Measurements from ENCODE around the gene MAP1B.
"Not testable (repeated sequence)": the region's sequence is repeated elsewhere in the genome, so short reads cannot be mapped to it uniquely, and the experiment has no call there.

The MAP1B gene

GRCh38 chr5:72160329-72160728 is 53.1 kb downstream of the MAP1B start:
- DNase-seq (ENCODE audit: low read depth in 1 of 2, low spot score in 1 of 2) = no peak

- no peak for DNase-seq (ENCODE audit: low read depth in 1 of 2, low spot score in 1 of 2)
These were observed 53.7 kb downstream of the MAP1B start for GRCh38 chr5:72160959-72161358.

- DNase-seq (ENCODE audit: low read depth in 1 of 2, low spot score in 1 of 2) = no peak
These were observed 54.7 kb downstream of the MAP1B start for GRCh38 chr5:72161951-72162350.

GRCh38 chr5:72163349-72163983 is 56.2 kb downstream of the MAP1B start:
- no peak for DNase-seq (ENCODE audit: low read depth in 1 of 2, low spot score in 1 of 2)

GRCh38 chr5:72166070-72166979 is 59.0 kb downstream of the MAP1B start:
- DNase-seq (ENCODE audit: low read depth in 1 of 2, low spot score in 1 of 2) = no peak

GRCh38 chr5:72167257-72167656 is 60.0 kb downstream of the MAP1B start:
- no peak for DNase-seq (ENCODE audit: low read depth in 1 of 2, low spot score in 1 of 2)

- DNase-seq (ENCODE audit: low read depth in 1 of 2, low spot score in 1 of 2) = no peak
These were observed 60.5 kb downstream of the MAP1B start for GRCh38 chr5:72167804-72168203.

GRCh38 chr5:72170101-72170500 is 62.8 kb downstream of the MAP1B start:
- no peak for DNase-seq (ENCODE audit: low read depth in 1 of 2, low spot score in 1 of 2)

- DNase-seq (ENCODE audit: low read depth in 1 of 2, low spot score in 1 of 2) = not testable (repeated sequence)
These were observed 63.9 kb downstream of the MAP1B start for GRCh38 chr5:72171181-72171580.

- no peak for DNase-seq (ENCODE audit: low read depth in 1 of 2, low spot score in 1 of 2)
These were observed 64.4 kb downstream of the MAP1B start for GRCh38 chr5:72171667-72172066.

GRCh38 chr5:72172786-72173185 is 65.5 kb downstream of the MAP1B start:
- no peak for DNase-seq (ENCODE audit: low read depth in 1 of 2, low spot score in 1 of 2)

- DNase-seq (ENCODE audit: low read depth in 1 of 2, low spot score in 1 of 2) = no peak
These were observed 70.3 kb downstream of the MAP1B start for GRCh38 chr5:72177538-72177937.

GRCh38 chr5:72179028-72179815 is 71.9 kb downstream of the MAP1B start:
- DNase-seq (ENCODE audit: low read depth in 1 of 2, low spot score in 1 of 2) = no peak

GRCh38 chr5:72179816-72180440 is 72.7 kb downstream of the MAP1B start:
- no peak for DNase-seq (ENCODE audit: low read depth in 1 of 2, low spot score in 1 of 2)

GRCh38 chr5:72180925-72181324 is 73.7 kb downstream of the MAP1B start:
- DNase-seq (ENCODE audit: low read depth in 1 of 2, low spot score in 1 of 2) = no peak

GRCh38 chr5:72182686-72183085 is 75.4 kb downstream of the MAP1B start:
- DNase-seq (ENCODE audit: low read depth in 1 of 2, low spot score in 1 of 2) = no peak

GRCh38 chr5:72183101-72183520 is 75.8 kb downstream of the MAP1B start:
- DNase-seq (ENCODE audit: low read depth in 1 of 2, low spot score in 1 of 2) = no peak

- DNase-seq (ENCODE audit: low read depth in 1 of 2, low spot score in 1 of 2) = no peak
These were observed 77.1 kb downstream of the MAP1B start for GRCh38 chr5:72184408-72184807.

- DNase-seq (ENCODE audit: low read depth in 1 of 2, low spot score in 1 of 2) = no peak
These were observed 78.4 kb downstream of the MAP1B start for GRCh38 chr5:72185496-72186329.

GRCh38 chr5:72187388-72188075 is 80.3 kb downstream of the MAP1B start:
- DNase-seq (ENCODE audit: low read depth in 1 of 2, low spot score in 1 of 2) = no peak

Data from activated T-helper 1 cell treated with anti-CD3 and anti-CD28 coated beads, Interleukin-2, amount 50 U/mL, for 16 hours (primary cell).